ENCODE measurements around the gene CPNE4. TPM values are rescaled to one million over a fixed set of nuclear protein-coding genes. Genes with fewer than 3 reads are reported as not detected.

Gene CPNE4
- total RNA-seq, 1 donor from 2014 or later = not detected

DNA sequence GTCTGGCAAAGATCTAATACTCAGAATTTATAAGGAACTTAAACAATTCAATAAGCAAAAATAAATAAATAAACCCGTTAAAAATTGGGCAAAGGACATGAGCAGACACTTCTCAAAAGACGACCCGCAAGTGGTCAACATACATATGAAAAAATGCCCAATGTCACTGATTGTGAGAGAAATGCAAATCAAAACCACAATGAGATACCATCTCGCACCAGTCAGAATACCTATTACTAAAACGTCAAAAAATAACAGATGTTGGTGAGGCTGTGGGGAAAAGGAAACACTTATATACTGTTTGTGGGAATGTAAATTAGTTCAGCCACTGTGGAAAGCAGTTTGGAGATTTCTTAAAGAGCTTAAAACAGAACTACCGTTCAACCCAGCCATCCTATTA, 344.0 kb downstream of the CPNE4 start:
- no peaks in the 10 kb centered on the region for H3K9me3 Mint-ChIP-seq (ENCODE audit: low read depth)
- TF ChIP-seq, protein P1, sequence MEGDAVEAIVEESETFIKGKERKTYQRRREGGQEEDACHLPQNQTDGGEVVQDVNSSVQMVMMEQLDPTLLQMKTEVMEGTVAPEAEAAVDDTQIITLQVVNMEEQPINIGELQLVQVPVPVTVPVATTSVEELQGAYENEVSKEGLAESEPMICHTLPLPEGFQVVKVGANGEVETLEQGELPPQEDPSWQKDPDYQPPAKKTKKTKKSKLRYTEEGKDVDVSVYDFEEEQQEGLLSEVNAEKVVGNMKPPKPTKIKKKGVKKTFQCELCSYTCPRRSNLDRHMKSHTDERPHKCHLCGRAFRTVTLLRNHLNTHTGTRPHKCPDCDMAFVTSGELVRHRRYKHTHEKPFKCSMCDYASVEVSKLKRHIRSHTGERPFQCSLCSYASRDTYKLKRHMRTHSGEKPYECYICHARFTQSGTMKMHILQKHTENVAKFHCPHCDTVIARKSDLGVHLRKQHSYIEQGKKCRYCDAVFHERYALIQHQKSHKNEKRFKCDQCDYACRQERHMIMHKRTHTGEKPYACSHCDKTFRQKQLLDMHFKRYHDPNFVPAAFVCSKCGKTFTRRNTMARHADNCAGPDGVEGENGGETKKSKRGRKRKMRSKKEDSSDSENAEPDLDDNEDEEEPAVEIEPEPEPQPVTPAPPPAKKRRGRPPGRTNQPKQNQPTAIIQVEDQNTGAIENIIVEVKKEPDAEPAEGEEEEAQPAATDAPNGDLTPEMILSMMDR (IDR thresholded peaks at IDR 0.05) = no peak
- DNase-seq (ENCODE audit: low spot score) = no peak
- H3K4me3 Mint-ChIP-seq (ENCODE audit: unreplicated experiment) = no peak overlapping the region
- no peaks in the 10 kb centered on the region for H3K36me3 Mint-ChIP-seq (ENCODE audit: low read depth)
- H3K27ac Mint-ChIP-seq (ENCODE audit: unreplicated experiment) = no peak overlapping the region
- peaks cover 5% of the 10 kb centered on the region for H3K4me1 Mint-ChIP-seq (ENCODE audit: low read depth)
- H3K27me3 Mint-ChIP-seq (ENCODE audit: low read depth) = peaks cover 2% of the 10 kb centered on the region

DNA sequence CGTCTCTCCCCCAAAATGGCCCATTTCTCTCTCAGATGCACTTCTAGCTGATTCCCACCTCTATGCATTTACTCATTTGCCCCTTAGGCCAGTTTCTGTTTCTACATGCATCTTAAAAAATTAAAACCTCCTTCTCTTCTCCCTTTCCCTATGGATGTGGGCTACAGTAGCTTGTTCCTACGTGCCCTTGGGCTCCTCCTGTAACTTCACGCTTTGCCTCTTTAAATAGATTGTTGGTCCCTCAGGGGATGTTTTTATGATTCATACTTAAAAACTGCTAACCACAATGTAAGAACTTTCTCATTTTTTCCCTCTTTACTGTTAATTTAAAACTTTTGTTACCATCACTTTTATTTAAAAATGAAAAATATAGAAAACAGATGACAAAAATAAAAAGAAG, 346.4 kb downstream of the CPNE4 start:
- peaks cover 3% of the 10 kb centered on the region for H3K9me3 Mint-ChIP-seq (ENCODE audit: low read depth)
- no peak overlapping the region for H3K27ac Mint-ChIP-seq (ENCODE audit: unreplicated experiment)
- H3K36me3 Mint-ChIP-seq (ENCODE audit: low read depth) = no peaks in the 10 kb centered on the region
- H3K27me3 Mint-ChIP-seq (ENCODE audit: low read depth) = peaks cover 4% of the 10 kb centered on the region
- DNase-seq (ENCODE audit: low spot score) = no peak
- TF ChIP-seq, protein P1 (IDR thresholded peaks at IDR 0.05) = no peak
- H3K4me3 Mint-ChIP-seq (ENCODE audit: unreplicated experiment) = no peak overlapping the region
- H3K4me1 Mint-ChIP-seq (ENCODE audit: low read depth) = peaks cover 5% of the 10 kb centered on the region

DNA sequence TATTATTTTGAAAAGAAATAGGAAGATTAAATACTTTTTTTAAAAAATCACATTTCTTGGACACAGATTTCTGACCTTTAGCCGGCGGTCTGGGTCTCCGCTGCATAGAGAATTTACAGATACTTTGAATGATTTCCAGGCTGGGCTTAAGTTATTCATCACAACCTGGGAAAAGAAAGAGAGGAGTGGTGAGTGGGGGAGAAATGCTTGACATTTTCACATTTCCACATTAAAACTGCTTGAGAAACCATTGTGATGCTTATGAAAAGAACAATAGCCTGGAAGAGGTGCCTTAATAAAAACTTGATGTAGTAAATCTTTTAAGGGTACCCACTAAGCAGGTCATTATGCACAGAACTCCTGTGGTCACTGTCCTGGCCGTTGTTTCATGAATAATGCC, 365.2 kb downstream of the CPNE4 start:
- Mint-ChIP-seq H3K9me3 (ENCODE audit: low read depth) (no peaks in the 10 kb centered on the region), H3K36me3 (ENCODE audit: low read depth) (no peaks in the 10 kb centered on the region), H3K27me3 (ENCODE audit: low read depth) (peaks cover 11% of the 10 kb centered on the region), H3K4me3 (ENCODE audit: unreplicated experiment) (no peak overlapping the region), H3K27ac (ENCODE audit: unreplicated experiment) (no peak overlapping the region), H3K4me1 (ENCODE audit: low read depth) (no peaks in the 10 kb centered on the region)
- TF ChIP-seq, protein P1 (IDR thresholded peaks at IDR 0.05) = no peak
- DNase-seq (ENCODE audit: low spot score) = no peak

DNA sequence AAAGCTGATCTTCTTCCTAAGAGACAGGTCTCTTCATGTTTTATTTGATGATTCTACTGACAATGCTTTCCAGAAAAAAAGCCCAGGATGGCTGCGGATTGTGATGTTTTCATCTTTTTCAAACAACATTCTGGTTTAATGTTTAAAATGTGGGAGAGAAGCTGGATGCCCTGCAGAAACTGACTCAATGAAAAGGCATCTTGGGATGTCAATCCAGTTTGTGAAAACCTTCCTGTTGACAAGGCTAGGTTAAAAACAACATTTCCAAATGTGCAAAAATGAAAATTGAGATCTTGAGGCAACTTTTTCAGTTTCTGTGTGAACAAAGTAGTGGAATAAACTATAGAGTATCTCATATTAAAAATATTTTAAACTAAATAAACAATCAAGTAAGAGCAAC, 376.0 kb downstream of the CPNE4 start:
- Mint-ChIP-seq H3K4me3 (ENCODE audit: unreplicated experiment) (no peak overlapping the region), H3K9me3 (ENCODE audit: low read depth) (peaks cover 17% of the 10 kb centered on the region), H3K27me3 (ENCODE audit: low read depth) (peaks cover 6% of the 10 kb centered on the region), H3K4me1 (ENCODE audit: low read depth) (no peaks in the 10 kb centered on the region), H3K36me3 (ENCODE audit: low read depth) (no peaks in the 10 kb centered on the region), H3K27ac (ENCODE audit: unreplicated experiment) (no peak overlapping the region)
- no peak for DNase-seq (ENCODE audit: low spot score)
- TF ChIP-seq, protein P1 (IDR thresholded peaks at IDR 0.05) = no peak

DNA sequence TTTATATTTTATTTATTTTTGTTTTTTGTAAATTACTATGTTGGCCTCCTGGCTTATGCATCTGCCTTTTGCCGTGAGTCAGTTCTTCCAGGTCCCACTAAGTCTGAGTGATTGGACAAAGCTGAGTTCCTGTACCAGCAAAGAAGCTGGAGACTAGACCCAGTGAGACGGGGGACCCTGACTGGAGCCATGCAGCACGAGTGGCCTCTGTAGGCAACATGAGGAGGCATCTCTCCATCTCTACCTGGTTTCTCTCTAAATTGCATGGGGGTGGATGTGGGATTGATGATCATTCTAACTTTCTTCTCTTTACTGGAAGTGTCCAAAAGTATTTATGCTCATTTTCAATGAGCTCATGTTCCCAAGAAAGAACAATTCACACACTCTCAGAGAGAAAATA, 376.7 kb downstream of the CPNE4 start:
- Mint-ChIP-seq H3K9me3 (ENCODE audit: low read depth) (peaks cover 17% of the 10 kb centered on the region), H3K4me1 (ENCODE audit: low read depth) (no peaks in the 10 kb centered on the region), H3K27me3 (ENCODE audit: low read depth) (peaks cover 8% of the 10 kb centered on the region), H3K4me3 (ENCODE audit: unreplicated experiment) (no peak overlapping the region), H3K36me3 (ENCODE audit: low read depth) (no peaks in the 10 kb centered on the region), H3K27ac (ENCODE audit: unreplicated experiment) (no peak overlapping the region)
- TF ChIP-seq, protein P1 (IDR thresholded peaks at IDR 0.05) = no peak
- DNase-seq (ENCODE audit: low spot score) = no peak
